BLaER1 treated with 17β-estradiol and CSF1 and Interleukin-3, amounts not matched to agents 10 nM and 100 nM (cell line): Measurements from ENCODE around the gene LLGL1.

Experiments used
- H3K27ac ChIP-seq, 11 experiments: shearing (Covaris generic); formaldehyde crosslinking; 2 replicates each; pipeline ENCODE4 v1.8.1; 2022
- H3K27me3 ChIP-seq, 11 experiments: shearing (Covaris generic); formaldehyde crosslinking; 2 replicates each; pipeline ENCODE4 v1.8.1; 2022
- H3K36me3 ChIP-seq, 11 experiments: shearing (Covaris generic); formaldehyde crosslinking; 2 replicates each; pipeline ENCODE4 v1.8.1; 2022
- H3K4me1 ChIP-seq, 10 experiments: shearing (Covaris generic); formaldehyde crosslinking; 2 replicates each; pipeline ENCODE4 v1.8.1; 2022
- H3K4me2 ChIP-seq, 11 experiments: shearing (Covaris generic); formaldehyde crosslinking; 2 replicates each; pipeline ENCODE4 v1.8.1; 2022
- H3K4me3 ChIP-seq, 10 experiments: shearing (Covaris generic); formaldehyde crosslinking; 2 replicates each; pipeline ENCODE4 v1.8.1; 2022
- H3K9ac ChIP-seq, 11 experiments: shearing (Covaris generic); formaldehyde crosslinking; 2 replicates each; pipeline ENCODE4 v1.8.1; 2022
- H3K9me3 ChIP-seq, 11 experiments: shearing (Covaris generic); formaldehyde crosslinking; replicated peaks in 1 of 11; 2 replicates each; pipeline ENCODE4 v1.8.1; 2022
- H4K20me1 ChIP-seq, 11 experiments: shearing (Covaris generic); formaldehyde crosslinking; 2 replicates each; pipeline ENCODE4 v1.8.1; 2022
- Cebpa-rat ChIP-seq, 11 experiments: shearing (Covaris generic); IDR thresholded peaks; 2 replicates each; pipeline ENCODE4 v1.8.1; 2022

The LLGL1 gene

DNA sequence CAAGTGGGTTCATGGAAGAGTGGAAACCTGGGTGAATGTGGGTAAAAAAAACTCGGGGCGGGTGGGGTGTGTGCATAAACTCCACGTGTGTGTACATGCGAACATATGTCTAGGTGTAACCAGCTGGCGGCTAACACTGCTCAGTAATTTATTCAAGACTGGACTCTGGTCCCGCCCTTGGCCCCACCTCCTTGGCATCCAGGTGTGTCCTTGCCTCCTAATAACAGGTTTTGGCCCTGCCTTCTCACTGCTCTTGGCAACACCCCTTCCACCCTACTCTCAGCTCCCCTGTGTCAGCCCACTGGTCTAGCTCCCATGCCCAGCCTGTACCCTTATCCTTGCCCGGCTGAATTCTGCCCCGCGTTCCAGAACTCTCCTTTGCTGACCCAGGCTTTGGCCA, 24.8 kb downstream of the LLGL1 start:
- no peak for TF ChIP-seq Cebpa-rat (IDR thresholded peaks at IDR 0.05)
- no peaks in the 10 kb centered on the region for H3K27me3 ChIP-seq
- H3K4me3 ChIP-seq, result no peak overlapping the region
- H3K9me3 ChIP-seq, result no peaks in the 10 kb centered on the region
- no peak overlapping the region for H3K4me2 ChIP-seq
- H4K20me1 ChIP-seq, result peaks cover 15 to 95% (median 40%) of the 10 kb centered on the region in 11 experiments; a peak in 21 of 22 replicates
- peak overlapping the region in 1 of 11 experiments; percentile 13; a peak in 1 of 22 replicates for H3K9ac ChIP-seq
- H3K4me1 ChIP-seq, result peaks cover 0 to 10% (median 7%) of the 10 kb centered on the region in 10 experiments; a peak in 9 of 20 replicates
- H3K27ac ChIP-seq, result no peak overlapping the region
- peaks cover 83 to 98% (median 92%) of the 10 kb centered on the region in 11 experiments for H3K36me3 ChIP-seq

DNA sequence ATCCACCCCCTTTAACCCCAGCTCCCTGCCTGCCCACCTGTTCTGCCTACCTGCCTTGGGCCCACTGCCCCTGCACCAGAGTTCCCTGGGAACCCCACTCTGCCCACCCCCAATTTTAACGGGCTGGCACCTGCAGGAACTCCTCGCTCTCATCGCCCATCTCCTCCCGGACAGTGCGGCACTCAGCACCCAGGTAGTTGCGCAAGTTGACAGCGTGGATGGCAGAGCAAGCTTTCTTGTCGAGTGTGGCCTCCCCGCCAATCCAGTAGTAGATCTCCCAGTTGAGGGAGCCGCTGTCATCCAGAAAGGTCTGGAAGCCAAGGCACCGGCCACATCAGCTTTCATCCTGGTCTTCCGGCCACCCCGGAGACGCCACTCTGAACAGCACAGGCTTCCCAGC, 25.3 kb downstream of the LLGL1 start:
- Histone ChIP-seq H3K9ac (peak overlapping the region in 1 of 11 experiments; percentile 13; a peak in 1 of 22 replicates), H3K36me3 (peaks cover 83 to 98% (median 92%) of the 10 kb centered on the region in 11 experiments), H3K4me1 (peaks cover 0 to 10% (median 7%) of the 10 kb centered on the region in 10 experiments; a peak in 9 of 20 replicates), H3K27me3 (no peaks in the 10 kb centered on the region), H3K27ac (no peak overlapping the region), H3K9me3 (no peaks in the 10 kb centered on the region), H4K20me1 (peaks cover 20 to 95% (median 45%) of the 10 kb centered on the region in 11 experiments), H3K4me3 (no peak overlapping the region), H3K4me2 (no peak overlapping the region)
- TF ChIP-seq Cebpa-rat (IDR thresholded peaks at IDR 0.05), result no peak; a peak in 1 of 22 replicates

DNA sequence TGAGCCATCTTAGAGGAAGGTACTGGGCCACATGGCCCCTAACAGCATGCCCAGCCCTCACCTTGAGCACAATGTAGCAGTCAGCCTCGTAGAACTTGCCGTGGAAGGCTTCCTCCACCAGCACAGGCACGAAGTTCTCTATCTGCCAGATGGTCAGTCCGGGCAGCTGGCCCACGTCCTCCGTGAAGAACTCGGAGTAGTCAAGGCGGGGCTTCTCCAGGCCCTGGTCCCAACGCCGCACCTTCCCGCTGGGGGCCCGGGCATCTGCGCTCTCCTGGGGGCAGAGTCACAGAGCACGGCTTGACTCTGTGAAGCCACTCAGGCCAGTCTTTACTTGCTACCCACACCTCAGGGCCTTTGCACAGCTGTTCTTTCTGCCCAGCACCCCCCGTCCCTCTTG, 25.8 kb downstream of the LLGL1 start:
- Histone ChIP-seq H3K4me3 (no peak overlapping the region), H3K36me3 (peaks cover 83 to 98% (median 92%) of the 10 kb centered on the region in 11 experiments), H3K9ac (no peak overlapping the region), H3K27me3 (no peaks in the 10 kb centered on the region), H3K9me3 (no peaks in the 10 kb centered on the region), H3K4me2 (no peak overlapping the region), H3K27ac (no peak overlapping the region), H4K20me1 (peaks cover 22 to 95% (median 46%) of the 10 kb centered on the region in 11 experiments), H3K4me1 (peaks cover 0 to 10% (median 7%) of the 10 kb centered on the region in 10 experiments; a peak in 10 of 20 replicates)
- no peak for TF ChIP-seq Cebpa-rat (IDR thresholded peaks at IDR 0.05)

DNA sequence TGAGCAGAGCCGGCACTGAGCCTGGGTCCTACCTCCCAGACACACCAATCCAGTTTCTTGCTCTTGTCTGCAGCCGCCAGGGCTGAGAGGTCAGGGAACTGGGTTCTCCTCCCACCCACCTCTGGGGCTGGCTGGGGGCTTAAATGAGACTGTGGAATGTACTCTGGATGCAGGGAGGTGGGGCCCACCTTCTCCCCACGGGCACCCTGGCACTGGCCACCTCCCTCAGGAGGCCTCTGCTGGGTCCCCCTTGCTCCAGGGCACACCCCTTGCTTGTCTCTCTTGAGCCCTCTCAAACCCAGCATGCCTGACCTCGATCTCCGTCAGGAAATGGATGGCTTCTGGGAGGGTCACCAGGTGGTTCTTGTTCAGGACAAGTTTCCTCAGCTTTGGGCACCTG, 26.7 kb downstream of the LLGL1 start:
- no peak for TF ChIP-seq Cebpa-rat (IDR thresholded peaks at IDR 0.05)
- H3K9ac ChIP-seq, result no peak overlapping the region
- H3K4me1 ChIP-seq, result peaks cover 4 to 17% (median 15%) of the 10 kb centered on the region in 10 experiments
- no peaks in the 10 kb centered on the region for H3K9me3 ChIP-seq
- H3K4me2 ChIP-seq, result no peak overlapping the region
- H3K27ac ChIP-seq, result no peak overlapping the region
- peaks cover 32 to 98% (median 53%) of the 10 kb centered on the region in 11 experiments for H4K20me1 ChIP-seq
- H3K4me3 ChIP-seq, result no peak overlapping the region
- no peaks in the 10 kb centered on the region for H3K27me3 ChIP-seq
- H3K36me3 ChIP-seq, result peaks cover 80 to 99% (median 91%) of the 10 kb centered on the region in 11 experiments

DNA sequence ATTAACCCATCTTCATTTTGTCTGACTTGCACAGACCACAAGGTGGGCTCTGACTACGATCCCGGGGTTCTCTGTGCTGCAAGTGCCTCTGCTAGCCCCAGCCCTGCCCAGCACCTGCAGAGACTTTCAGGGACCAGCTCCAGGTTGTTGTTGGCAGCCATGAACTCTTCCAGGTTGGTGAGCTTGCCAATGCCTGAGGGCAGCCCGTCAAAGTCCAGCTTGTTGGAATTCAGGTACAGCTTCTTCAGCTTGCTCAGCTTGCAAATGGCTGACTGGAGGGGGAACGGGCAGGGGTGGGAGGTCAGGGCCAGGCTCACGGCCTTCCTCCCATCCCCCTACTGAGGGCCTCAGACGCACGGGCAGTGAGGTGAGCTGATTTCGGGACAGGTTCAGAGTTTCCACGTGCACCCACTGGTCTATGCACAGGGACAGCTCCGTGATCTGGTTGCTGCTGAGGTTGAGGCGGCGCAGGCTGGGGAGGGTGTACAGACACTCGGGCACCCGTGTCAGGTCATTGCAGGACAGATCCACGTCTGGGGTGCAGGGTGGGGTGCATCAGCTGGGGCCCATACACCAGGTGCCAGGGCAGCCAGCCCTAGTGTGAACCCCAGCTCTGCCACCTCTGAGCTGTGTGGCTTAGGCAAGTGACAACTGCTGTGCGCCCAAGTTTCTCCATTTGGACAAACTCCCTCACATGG, 27.9 kb downstream of the LLGL1 start:
- no peaks in the 10 kb centered on the region for H3K27me3 ChIP-seq
- TF ChIP-seq Cebpa-rat (IDR thresholded peaks at IDR 0.05), result no peak
- H4K20me1 ChIP-seq, result peaks cover 32 to 92% (median 52%) of the 10 kb centered on the region in 11 experiments
- H3K4me3 ChIP-seq, result no peak overlapping the region
- H3K4me1 ChIP-seq, result peaks cover 11 to 14% (median 13%) of the 10 kb centered on the region in 10 experiments
- H3K9me3 ChIP-seq, result no peaks in the 10 kb centered on the region
- H3K9ac ChIP-seq, result no peak overlapping the region
- no peak overlapping the region for H3K4me2 ChIP-seq
- no peak overlapping the region for H3K27ac ChIP-seq
- peaks cover 75 to 87% (median 82%) of the 10 kb centered on the region in 11 experiments for H3K36me3 ChIP-seq

DNA sequence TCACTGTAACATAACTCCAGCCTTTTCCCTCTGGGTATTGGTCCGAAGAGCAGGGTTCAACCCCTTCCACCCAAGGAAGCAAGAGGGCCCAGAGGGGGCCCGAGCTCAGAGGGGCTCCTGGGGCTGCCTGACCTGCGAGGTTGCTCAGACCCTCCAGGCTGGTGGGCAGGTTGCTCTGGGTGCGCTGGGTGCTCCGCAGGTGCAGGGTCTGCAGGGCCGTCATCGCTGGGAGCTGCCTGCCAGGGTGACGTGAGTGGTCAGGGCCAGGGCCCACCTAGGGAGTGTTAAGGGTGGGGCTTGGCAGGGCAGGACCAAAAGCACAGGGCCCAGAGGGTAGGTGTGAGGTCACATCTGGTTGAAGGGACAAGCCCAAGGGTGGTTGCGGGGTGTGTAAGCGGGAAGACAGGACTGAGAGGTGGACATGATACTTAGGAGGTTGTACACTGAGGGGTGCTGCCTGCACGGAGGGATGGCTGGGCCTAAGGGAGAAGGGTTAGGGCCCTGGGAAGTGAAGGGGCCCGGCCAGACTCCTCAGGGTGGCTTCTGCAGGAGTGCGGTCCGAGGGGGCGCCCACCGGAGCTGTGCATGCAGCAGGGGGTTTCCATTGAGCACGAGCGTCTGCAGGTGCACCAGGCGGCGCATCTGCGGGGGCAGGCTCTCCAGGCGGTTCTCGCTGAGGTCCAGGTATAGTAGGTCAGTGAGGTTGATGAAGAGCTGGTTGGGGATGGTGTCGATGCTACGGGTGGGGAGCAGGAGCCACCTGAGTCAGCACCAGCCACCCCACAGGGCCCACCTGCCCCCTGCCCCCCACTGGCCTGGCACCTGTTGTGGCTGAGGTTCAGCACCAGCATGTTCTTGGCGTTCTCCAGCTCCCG, 28.7 kb downstream of the LLGL1 start:
- H3K4me1 ChIP-seq, result peaks cover 16 to 19% (median 18%) of the 10 kb centered on the region in 10 experiments
- no peak for TF ChIP-seq Cebpa-rat (IDR thresholded peaks at IDR 0.05)
- H3K9me3 ChIP-seq, result no peaks in the 10 kb centered on the region
- peaks cover 26 to 83% (median 45%) of the 10 kb centered on the region in 11 experiments for H4K20me1 ChIP-seq
- no peak overlapping the region for H3K9ac ChIP-seq
- H3K4me3 ChIP-seq, result no peak overlapping the region
- no peaks in the 10 kb centered on the region for H3K27me3 ChIP-seq
- H3K36me3 ChIP-seq, result peaks cover 69 to 78% (median 74%) of the 10 kb centered on the region in 11 experiments
- no peak overlapping the region for H3K4me2 ChIP-seq
- no peak overlapping the region for H3K27ac ChIP-seq

DNA sequence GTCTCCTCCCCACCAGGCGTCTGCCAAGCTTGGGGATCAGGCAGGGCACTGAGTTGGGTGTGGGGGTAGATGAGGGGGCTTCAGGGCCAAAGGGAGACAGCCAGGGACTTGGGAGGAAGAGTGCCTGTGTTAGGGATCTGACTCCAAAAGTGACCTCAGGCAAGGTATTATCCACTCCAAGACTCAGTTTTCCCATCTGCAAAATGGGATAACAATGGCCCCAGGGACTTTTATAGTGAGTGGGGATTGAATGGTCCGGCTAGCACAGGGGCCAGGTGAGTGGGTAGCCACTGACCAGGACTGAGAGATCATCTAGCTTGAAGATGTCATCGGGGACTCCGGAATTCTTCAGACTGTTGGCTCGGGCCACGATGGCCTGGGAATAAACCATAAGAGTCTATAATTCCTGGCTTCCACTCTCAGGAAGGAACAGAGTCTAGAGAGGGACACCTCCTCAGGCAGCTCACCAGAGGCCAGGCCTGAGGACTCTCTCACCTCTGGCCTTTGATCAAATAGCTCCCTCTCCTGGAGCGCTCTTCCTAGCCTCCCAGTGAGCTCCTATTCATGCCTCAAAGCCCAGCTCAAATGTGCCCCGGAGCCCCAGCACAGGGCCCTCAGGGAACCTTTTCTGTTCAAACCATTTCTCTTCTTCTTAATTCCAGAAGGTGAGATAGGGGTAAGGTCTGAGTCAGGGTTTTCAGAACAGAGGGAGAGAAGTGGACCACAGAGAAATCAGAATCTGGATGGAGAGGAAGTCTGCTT, 29.6 kb downstream of the LLGL1 start:
- Histone ChIP-seq H3K4me1 (peaks cover 23 to 27% (median 26%) of the 10 kb centered on the region in 10 experiments), H3K9ac (no peak overlapping the region), H3K9me3 (no peaks in the 10 kb centered on the region), H3K27me3 (no peaks in the 10 kb centered on the region), H3K27ac (no peak overlapping the region), H3K36me3 (peaks cover 65 to 70% (median 67%) of the 10 kb centered on the region in 11 experiments), H3K4me2 (no peak overlapping the region), H4K20me1 (peaks cover 26 to 77% (median 43%) of the 10 kb centered on the region in 11 experiments), H3K4me3 (no peak overlapping the region)
- TF ChIP-seq Cebpa-rat (IDR thresholded peaks at IDR 0.05), result no peak

DNA sequence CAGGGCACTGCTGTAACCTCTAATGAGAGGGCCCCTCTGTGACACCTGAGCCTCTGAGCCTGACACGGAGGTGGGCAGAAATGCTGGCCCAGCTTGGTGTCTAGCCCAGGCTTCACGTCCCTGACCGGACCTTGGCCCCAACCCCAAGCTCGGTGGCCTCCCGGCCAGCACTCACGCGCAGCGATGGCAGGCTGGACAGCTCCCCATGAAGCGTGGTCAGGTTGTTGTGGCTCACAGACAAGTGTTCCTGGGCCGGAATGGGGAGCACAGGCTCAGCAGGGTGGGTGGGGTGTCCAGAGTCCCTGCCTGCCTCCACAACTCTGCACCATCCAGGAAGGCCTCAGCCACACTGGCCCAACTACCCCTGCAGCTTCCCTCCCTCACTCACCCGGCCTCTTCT, 30.9 kb downstream of the LLGL1 start:
- Histone ChIP-seq H3K36me3 (peaks cover 52 to 57% (median 54%) of the 10 kb centered on the region in 11 experiments), H3K27me3 (no peaks in the 10 kb centered on the region), H3K9me3 (no peaks in the 10 kb centered on the region), H3K27ac (no peak overlapping the region), H3K4me2 (peak overlapping the region in 6 of 11 experiments; percentile 86 to 100 (median 93); a peak in 9 of 22 replicates), H3K4me3 (no peak overlapping the region), H3K9ac (peak overlapping the region in 6 of 11 experiments; percentile 94 to 98 (median 96); a peak in 6 of 22 replicates), H3K4me1 (peaks cover 28 to 34% (median 32%) of the 10 kb centered on the region in 10 experiments), H4K20me1 (peaks cover 28 to 64% (median 43%) of the 10 kb centered on the region in 11 experiments)
- no peak for TF ChIP-seq Cebpa-rat (IDR thresholded peaks at IDR 0.05)
